GM21360 (cell line): ENCODE data around the gene ENTPD2.

ENCODE experiments used
- ATAC-seq: cut with Tn5 transposase; IDR thresholded peaks from one replicate; pipeline ENCODE4 v1.9.1; 2021; ENCODE audit warnings: mild to moderate bottlenecking, moderate library complexity; ENCODE audit not compliant: unreplicated experiment

ENTPD2 gene

DNA sequence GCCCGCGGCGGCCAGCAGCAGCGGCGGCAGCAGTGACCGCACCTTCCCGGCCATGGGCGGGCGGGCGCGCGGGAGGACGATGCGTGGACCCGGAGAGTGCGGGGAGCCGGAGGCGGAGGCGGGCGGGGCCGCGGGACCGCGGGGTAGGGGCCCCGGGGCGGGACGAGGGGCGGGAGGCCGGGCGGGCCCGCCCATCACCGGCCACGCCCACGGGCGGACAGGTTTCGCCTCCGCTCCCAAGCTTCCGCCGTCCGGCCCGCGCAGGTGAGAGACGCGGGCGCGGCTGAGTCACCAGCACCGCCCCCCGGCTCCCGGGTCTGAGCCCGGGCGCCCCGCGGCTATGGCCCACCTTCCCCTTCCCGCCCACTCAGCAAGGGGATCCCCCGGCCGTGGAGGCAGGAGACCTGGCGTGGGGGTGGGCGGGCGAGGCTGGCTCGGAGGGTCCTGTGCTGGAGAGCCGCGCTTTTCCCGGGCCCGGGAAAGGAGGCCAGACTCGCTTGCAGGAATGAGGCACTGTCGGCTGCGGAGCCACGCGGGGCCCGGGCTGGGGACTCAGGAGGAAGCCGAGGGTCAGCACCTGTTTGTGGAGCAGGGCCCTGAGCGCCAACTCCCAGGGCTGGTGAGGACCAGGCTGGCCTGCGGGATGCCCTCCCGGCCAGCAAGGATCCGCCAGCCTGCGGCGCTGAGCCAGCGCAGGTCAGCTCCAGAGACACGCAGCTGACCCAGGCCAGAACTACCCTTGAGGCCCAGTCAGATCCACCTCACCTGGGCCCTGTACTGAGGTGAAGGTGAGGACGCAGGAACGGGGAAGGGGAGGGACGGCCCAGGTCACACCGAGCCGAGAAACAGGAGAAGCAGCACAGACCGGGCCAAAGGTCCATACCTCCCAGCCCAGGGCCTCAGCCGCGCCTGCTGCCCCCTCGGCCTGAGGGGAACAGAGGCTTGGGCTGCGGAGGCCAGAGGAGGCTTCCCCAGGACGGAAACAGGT, at the start of gene ENTPD2:
TSS of gene ENTPD2 (minus strand) at position 118 of the 988 bp plus-strand sequence. CDS start at position 54, 64 bp downstream.
- ATAC-seq = no peak

DNA sequence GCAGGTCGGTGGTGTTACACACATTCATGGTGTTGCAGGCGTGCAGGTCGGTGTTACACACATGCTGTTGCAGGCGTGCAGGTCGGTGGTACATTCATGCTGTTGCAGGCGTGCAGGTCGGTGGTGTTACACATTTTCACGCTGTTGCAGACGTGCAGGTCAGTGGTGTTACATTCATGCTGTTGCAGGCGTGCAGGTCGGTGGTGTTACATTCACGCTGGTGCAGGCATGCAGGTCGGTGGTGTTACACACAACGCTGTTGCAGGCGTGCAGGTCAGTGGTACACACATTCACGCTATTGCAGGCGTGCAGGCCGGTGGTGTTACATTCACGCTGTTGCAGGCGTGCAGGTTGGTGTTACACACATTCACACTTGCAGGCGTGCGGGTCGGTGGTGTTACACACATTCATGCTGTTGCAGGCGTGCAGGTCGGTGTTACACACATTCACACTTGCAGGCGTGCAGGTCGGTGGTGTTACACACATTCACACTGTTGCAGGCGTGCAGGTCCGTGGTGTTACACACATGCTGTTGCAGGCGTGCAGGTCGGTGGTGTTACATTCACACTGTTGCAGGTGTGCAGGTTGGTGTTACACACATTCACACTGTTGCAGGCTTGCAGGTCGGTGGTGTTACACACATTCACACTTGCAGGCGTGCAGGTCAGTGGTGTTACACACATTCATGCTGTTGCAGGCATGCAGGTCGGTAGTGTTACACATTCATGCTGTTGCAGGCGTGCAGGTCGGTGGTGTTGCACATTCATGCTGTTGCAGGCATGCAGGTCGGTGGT, 49.5 kb upstream of the ENTPD2 start:
- ATAC-seq = no peak

DNA sequence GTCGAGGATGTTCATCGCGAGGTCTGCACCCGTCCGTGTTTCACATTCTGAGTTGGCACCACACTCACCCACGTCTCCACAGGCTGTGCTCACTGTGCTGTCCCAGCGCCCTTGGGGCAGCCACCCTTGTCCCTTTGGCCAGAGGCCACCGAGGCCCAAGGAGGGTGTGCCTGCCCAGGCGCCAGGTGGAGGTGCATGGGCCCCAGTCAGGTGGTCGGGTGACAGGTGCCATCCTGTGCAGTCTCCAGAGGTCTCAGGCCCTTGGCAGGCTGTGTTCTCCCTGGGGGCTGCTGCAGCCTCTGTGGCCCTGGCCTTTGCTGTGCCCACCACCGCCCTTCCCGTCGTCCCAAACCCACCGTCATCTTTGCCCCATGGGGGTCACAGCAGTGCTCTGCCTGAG, 45.4 kb upstream of the ENTPD2 start:
- ATAC-seq = no peak

DNA sequence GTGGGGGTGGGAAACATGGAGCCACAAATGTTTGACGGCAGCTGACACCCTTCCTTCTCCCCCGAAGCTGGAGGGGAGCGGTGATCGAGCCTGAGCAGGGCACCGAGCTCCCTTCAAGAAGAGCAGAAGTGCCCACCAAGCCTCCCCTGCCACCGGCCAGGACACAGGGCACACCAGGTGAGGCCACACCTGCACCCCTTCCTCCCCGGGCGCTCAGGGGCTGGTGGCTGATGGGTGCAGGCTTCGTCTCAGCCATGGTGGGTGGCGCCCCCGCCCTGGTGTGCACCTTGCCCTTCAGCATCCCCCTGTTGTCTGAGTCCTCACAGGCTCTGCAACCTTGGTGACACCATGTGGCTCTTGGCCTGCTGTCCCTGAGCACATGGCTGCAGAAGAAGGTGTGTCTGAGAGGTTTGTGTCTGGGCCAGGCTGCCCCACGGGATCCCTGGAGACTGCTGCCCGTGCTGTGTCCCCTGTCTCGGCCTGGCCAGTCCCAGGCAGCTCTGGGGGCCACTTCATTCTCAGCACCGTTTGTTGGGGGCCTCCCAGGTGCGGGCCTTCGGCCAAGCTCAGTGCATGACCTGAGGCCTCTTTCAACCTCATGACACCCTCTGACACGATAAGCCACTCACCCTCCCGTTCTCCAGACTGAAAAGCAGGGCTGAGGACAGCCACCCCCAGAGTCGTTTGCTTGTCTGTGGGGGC, 44.1 kb upstream of the ENTPD2 start:
- ATAC-seq = no peak

DNA sequence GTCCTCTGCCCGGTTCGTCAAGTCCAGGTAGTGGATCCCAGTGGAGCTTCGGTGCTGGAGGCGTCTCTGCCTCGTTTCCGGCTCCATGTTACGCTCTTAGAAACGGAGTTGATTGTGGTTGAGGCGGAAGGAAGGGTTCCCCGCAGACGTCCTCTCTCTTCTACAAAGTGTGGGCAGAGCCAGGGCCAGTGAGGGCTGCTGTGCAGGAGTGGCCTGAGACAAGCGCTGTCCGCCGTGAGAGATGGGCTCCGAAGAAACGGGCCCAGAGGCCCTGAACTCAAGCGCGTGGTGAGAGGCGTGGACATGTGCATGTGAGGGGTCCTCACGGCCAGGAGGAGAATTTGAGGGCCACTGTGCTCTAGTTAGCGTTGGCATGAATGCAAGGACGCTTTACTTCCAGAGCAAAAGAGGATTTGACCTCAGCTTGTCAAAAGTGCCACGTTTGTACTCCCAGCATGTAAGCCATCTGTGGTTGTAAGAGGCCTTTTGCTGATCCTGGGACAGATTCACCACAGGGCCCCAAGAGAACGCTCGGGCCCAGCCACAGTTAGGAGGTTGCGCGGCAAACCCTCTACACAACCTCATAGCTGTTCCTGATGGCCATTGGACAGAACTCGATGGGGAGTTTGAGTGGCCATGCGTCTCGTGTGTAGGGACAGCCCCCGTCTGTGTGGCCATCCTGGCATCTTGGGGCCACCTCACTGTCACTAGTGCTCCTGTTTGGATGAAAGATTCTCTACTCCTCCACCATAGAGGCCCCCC, 43.1 kb upstream of the ENTPD2 start:
- ATAC-seq = no peak

DNA sequence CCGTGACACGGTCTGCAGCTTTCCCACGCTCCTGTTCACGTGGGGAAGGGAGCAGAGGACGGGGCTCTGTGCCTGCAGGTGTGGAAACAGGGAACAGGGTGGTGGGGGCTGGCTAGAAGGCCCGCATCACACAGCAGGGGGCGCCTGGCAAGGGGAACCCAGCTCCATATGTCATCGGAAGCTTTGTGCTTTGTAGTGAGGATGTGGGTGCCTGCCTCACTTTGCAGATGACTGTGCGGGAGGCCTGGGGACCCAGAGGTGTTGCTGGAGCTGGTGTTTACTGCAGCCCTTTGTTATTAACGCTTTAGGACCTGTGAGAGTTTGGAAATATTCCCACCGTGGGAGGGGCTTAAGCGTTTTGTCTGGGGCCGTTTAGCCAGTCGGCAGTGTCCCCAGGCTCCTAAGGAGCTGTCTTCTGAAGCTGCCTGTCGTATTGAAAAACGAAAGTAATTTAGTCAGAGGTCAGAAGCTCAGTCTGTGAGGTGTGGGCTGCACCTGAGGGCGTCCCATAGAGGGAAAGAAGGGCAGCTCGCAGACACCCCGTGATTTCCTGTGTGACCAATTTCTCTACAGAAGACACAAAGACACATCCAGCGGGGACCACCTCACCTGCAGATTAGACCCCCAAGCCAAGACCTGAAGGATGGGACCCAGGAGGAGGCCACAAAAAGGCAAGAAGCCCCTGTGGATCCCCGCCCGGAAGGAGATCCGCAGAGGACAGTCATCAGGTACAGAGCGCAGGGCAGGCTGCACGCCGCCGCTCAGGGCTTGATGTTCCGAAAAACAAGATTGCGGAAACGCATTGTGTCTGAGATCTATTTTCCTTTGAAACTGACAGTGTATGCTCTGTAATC, 42.0 kb upstream of the ENTPD2 start:
- ATAC-seq = no peak

DNA sequence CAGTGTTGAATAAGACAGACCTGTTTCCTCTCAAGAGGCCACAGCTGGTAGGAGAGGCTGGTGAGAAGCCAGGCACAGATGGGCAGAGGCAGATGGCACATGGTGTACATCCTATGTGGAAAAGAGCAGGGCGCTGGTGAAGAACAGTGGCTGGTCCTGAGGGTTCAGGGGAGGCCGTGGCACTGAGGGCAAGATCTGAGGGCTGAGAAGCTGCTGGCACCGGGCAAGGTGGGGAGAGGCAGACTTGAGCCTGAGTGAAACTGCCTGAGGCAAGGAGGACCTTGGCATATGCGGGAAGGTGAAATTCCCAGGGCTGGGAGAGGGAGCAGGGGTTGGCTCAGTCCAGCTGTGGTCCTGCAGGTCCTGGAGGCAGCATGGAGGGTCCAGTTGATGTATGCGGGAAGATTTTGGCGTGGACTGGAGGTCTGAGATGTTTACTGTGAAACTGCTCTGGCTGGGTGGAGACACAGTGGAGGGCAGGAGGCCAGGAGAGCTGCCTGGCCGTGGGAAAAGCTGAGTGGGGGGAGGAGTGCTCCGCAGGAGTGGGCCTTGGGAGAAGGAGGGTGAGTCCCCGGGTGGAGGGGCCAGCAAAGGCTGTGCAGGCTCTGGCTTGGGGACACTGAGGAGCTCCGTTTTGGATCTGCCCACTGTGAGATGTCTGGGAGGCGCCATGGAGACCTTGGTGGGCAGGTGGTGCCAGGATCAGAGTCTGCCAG, 35.5 kb upstream of the ENTPD2 start:
- no peak for ATAC-seq

DNA sequence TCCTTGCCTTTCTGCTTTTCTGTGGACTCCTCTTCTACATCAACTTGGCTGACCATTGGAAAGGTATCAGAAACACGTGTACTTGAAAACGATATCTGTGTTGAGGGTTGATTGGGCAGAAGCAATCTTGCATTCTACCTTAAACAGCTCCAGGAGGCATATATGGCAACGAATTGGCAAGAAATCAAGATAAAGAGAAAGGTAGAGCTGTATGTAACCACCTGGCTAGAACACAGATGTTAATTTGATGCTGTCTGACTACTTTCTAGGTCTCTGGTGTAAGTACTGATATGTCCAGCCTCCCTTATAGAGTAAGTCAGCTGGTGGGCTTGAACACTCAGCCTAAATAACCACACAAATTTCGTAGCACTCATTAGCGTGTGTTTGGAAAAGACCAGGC, 34.3 kb upstream of the ENTPD2 start:
- ATAC-seq = no peak

DNA sequence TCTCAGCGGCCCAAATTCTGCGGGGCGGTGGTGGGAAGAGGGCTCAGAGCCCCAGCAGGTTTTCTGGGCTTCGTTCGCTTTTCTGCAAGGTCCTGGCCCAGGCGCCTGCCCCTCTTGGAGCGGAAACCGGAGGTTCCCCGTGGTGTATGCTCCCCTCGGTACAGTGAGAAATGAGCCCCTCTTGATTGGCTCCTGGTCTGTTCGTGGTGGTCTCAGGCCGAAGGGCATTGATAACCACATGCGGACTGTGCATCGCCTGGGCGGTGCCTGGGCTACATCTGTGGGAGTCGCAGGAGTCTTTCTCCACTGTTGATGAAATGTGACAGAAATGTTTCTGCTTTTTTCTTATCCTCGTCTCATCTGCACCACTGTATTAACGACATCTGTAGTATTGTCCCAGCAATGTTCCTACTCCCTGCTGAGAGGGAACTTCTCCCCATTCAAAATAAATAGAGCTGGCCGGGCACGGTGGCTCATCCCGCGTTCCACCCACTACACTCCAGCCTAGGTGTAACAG, 33.6 kb upstream of the ENTPD2 start:
- peak; percentile 1 for ATAC-seq

DNA sequence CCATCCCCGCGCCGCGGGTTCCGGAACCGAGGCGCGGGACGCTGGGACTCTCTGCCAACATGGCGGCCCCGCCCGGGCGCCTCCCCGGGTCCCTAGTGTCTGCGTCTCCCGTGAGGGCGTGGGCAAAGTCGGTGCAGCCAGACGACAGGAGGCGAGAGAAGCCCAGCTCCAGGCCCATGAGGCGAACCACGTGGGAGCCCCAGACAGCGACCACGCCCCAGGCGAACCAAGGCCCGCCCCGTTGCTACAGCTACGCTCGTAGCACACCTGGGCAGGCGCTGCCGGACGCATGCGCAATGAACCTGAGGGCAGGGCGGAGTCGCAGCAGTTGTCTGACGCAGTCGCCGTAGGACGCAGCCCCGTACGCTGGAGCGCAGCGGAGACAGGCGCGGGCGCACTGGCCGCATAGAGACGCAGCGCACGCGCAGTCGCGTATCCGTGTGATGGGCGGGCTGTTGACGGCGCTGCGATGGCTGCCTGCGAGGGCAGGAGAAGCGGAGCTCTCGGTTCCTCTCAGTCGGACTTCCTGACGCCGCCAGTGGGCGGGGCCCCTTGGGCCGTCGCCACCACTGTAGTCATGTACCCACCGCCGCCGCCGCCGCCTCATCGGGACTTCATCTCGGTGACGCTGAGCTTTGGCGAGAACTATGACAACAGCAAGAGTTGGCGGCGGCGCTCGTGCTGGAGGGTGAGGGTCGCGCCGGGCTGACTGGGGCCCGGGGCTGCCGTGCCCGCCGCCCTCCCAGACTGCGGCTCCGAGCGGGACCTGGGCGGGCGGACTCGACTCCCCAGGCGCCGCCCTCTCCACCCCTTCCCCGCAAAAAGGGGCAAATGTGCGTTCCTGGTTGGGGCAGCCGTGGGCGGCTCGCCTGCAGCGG, 32.9 kb upstream of the ENTPD2 start, which contains the start of gene MAN1B1:
TSS of gene MAN1B1 (plus strand) at position 455 of the 878 bp plus-strand sequence. CDS start at position 470, 15 bp downstream.
- peak; percentile 68 for ATAC-seq

DNA sequence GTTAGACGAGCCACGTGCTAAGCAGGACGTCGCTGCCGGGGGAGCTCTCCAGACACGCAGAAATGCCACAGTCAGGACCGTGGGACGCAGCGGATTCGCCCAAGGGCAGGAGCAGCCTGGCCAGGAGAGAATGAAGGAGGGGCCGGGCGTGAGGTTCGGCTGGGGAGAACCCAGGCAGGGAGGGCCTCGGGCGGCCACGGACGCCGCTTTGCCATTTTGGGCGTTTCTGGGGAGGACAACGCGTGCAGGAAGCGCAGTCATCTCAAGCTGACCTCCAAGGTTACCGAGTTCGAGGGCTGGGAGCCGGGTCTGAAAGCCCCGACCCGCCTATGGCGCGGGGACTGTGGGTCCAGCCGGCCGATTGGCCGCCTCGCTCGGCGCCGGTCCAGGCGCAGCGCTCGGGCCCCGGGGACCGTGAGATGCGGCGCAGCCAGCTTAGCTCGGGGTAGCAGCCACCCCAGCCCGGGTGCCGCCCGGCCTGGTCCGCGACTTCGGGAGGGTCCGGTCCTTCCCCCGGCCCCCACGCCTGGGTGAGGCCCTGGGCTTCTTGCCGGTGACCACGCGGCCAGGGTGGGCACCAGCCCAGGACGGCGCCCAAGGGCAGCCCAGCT, 32.2 kb upstream of the ENTPD2 start:
- no peak for ATAC-seq

DNA sequence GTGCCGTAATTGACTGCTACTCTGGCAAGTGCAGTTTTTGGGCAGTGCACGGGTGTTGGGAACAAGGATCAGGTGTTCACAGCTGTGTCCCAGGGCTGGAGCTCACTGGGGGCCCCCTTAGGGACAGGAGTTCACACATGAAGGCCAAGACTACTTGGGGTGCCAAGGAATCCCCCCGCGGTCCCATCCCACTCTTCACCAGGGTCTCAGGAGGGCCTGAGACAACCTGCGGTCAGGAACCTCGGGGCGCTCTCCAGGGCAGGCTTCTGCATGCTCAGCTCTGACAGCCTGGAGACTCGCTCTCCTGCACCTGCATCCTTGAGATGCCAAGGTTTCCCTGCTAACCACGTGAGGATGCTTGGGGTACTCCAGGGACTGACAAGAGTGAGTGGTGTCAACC, 30.7 kb upstream of the ENTPD2 start:
- ATAC-seq = no peak

DNA sequence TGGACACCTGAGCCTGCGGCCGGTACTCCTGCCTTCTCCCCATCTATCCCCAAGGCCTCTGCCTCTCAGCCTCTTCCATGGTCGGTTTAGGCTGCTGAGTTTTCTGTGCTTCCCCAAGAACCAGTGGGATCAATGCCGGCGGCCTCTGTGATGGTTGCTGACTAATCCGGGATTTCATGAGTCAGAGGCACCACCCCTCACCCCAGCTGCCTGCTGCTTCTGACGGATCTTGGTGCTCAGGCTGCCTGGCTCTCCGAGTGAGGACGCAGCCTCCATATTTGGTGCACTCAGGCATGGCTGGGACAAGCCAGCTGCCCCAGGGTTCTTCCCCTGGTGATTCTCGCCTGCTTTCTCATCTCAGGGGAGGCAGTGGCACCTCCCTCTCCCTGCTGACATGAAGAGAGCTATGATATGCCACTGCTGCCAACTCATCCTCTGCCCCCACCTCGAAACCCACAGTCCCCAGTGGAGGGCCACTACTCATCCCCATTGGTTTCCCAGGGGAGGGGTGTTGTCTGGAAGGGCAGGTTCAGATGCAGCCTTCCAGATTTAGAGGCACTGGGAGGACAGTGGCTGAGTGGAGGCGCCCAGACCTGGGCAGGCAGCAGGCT, 29.6 kb upstream of the ENTPD2 start:
- ATAC-seq = no peak

DNA sequence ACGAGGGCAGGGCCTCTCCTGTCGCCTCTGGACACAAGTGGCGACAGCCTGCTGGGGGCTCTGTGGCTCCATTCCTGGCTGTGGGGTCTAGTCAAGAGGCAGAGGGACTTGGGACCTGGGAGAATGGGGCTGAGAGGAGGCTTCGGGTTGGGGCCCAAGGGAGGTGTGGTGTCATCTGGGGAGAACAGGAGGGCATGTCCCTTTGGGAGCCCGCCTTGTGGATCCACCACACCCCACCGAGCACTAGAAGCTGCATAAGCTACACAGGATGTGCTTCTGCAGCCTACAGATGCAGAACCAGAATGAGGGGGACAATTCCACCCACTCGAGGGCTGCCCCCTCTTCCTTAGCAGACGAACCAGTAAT, 29.0 kb upstream of the ENTPD2 start:
- ATAC-seq = no peak

DNA sequence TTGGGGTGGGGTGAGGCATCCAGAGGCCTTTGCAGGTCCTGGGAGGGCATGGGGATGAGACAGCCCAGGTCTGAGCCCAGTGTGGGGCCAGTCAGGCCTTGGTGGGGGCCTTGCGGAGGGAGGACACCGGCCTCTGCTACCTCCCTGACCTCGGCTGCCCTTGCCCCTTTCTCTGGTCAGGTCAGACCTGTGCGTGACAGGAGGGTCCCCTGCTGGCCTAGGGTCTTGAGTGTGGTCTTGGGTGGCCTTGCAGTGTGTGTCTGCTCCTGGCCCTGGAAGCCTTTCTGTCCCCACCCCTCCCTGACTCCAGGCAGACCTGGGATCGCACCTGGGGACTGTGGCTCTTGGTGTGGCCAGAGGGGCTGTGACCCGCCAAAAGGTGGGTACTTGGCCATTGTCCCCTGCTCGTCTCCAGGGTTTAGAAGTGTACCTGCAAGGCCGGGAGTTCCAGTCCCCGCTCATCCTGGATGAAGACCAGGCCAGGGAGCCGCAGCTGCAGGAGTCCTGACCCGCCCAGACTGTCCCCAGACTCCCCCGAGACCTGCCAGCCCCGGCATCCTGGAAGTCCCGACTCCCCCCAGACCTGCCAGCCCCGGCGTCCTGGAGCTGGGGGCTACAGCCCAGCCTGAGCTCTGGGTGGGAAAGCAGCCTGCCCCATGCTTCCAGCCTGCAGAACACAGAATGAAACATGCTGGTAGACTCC, 28.5 kb upstream of the ENTPD2 start:
- ATAC-seq = no peak
